HG02840 (cell line): ENCODE data around the gene P2RY14.
"Not testable (repeated sequence)": the region's sequence is repeated elsewhere in the genome, so short reads cannot be mapped to it uniquely, and the experiment has no call there.

Experiments used
- ATAC-seq: cut with Tn5 transposase; IDR thresholded peaks from one replicate; pipeline ENCODE4 v1.9.1; 2021; ENCODE audit warnings: mild to moderate bottlenecking, moderate library complexity, moderate number of reproducible peaks; ENCODE audit not compliant: unreplicated experiment, low FRiP score

Gene P2RY14

DNA sequence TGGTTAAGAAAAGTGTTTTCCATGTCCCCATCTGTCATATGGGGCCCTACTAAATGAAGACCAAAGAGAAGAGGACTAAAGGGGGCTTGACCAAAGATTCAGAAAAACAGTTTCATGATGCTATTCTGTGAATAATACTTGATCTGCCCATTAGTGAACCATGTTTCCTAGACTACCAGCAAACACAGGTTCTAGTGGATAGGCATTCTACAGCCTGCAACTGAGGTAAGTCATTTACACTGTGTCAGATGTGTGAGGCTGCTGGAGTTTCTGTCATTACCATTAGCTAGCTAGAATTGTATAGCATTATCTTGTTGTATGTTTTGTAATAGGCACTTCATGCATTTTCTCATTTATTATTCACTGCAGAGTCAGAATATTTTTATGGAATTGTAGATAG, 81.9 kb downstream of the P2RY14 start:
- no peak for ATAC-seq

DNA sequence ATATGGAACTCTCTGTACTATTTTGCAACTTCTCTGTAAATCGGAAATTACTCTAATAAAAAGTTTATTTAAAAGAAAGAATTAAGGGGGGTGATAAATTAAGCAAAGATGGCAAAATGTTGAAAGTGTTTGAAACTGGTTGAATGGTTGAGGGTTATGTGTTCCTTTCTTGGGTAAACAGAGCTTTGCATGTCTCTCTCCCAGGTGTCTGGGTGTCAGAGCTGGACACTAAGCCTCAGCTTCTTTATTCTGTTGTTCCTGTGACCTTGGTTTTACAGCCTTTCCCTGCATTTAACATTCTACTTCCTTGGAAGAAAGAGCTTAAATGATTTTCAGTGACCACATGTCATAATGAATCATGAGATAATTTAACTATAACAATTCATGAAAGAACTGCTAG, 82.5 kb downstream of the P2RY14 start:
- ATAC-seq = no peak

DNA sequence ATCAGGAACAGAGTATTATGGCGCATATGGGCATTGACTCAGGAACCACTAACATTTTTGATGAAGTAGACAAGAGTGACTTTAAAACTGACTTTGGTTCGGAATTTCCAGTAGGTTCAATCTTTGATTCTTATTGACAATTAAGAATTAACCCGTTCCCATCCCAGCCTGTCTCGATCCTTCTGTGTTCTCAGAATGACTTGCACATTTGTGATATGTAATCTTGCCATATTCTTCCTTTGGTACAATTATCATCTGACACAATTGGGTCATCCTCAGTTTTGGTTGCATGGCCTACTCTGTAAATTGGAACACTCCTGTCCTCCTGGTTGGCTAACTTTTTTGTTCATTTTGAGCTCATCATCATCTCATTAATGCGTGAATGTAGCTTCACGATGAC, 85.8 kb downstream of the P2RY14 start:
- ATAC-seq = no peak

- ATAC-seq = no peak
Measured at GRCh38 chr3:151191095-151191494, 87.2 kb downstream of the P2RY14 start.

DNA sequence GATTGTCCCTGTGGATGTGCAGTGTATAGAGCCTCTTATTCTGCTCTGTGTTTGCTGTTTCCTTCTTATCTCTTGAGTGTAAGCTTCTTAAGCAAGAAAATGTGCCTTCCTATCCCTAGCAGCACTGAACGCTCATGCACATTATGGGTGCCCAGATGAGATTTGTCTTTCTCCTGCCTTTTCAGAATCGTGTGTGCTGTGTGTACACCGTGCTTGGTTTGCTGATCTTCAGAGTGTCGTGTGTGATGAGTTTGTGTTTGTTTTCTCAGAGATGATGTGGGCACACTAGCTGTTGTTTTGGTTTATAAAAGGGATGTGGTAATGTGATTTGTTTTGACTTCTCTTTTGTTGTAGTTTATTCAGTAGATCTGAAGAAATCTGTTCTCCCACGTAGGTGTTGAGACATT, 95.1 kb downstream of the P2RY14 start:
- ATAC-seq = no peak

DNA sequence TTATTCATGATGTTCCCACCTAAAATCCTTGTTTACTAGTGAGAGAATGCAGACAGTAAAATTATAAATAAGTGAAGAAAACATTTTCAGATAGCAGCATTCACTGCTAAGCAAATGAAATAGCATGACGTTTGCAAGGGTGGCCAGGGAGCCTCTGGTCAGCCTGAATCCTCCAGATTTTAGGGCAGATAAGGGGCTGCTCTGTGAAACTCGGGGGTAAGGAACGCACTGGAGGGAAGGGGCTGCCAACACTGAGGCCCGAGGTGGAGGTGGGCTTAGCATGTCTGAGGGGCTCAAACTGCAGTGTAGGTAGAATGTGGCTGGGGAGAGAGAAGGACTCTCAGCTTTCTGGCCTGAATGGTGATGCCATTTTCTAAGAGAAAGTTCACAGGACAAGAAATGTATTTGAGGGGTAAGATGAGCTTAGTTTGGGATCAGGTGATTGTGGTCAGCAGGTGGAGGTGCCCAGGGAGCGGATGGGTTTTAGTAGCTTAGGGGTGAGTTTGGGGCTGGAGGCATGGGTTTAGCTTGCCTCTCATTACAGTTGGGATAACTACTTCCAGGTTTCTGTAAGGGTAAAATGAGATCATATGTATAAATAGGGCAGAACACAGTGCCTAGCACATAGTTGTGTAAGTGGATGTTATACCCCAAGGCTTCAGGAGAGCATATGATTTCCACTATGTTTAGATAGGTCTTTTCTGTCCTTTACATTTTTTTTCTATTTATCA, 95.8 kb downstream of the P2RY14 start:
- no peak for ATAC-seq

- no peak for ATAC-seq
Measured at GRCh38 chr3:151178208-151178845, 100.0 kb downstream of the P2RY14 start.

GRCh38 chr3:151175952-151176351, 102.4 kb downstream of the P2RY14 start:
- ATAC-seq = no peak

DNA sequence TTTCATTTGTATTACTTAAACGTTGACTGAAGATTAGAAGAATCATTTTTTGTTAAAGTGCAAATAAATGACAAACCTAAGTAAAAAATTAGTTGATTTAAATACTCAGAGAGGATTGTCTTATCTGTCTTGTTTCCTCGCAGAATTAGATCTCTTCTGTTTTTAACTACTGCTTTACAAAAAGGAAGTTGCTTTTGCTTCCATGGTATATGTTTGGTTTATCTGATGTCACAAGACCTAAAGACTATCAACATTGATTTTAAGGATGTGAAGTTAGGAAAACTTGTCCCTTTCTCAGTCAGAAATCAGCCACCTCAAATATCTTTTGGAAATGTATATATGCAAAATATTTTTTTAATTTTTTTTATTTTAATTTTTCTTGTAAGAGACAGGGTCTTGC, 104.0 kb downstream of the P2RY14 start:
- ATAC-seq = no peak

DNA sequence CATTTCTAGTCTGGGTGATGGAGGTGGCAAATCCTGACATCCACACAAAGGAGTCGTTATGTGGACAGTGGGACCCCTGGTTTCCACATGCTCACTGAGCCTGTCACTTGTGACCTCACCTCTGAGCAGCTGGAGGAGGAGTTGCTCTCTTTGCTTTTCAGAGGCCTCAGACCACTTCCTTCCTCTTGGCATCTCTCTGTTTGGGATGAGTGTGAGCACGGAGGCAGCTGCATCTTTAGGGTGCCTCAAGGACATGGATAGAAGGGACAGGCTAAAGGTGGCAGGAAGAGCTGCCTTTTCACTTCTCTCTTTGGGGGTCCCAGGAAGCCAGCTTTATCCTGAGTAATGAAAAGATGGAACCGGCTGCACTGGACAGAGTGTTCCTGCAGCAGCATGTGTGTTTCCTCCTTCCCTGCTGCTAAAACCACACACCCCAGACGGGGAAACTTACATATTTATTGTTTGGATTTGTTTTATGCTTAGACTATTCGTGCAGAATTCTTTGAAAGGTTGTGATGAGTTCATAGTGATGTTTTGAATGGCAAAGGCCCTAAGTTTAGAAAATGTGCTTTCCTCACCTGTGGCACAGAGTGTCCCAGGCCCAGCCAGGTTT, 107.1 kb downstream of the P2RY14 start:
- ATAC-seq = peak; percentile 52

- ATAC-seq = not testable (repeated sequence)
Measured at GRCh38 chr3:151169948-151170679, 108.2 kb downstream of the P2RY14 start.

- ATAC-seq = no peak
Measured at GRCh38 chr3:151169262-151169947, 108.9 kb downstream of the P2RY14 start.

DNA sequence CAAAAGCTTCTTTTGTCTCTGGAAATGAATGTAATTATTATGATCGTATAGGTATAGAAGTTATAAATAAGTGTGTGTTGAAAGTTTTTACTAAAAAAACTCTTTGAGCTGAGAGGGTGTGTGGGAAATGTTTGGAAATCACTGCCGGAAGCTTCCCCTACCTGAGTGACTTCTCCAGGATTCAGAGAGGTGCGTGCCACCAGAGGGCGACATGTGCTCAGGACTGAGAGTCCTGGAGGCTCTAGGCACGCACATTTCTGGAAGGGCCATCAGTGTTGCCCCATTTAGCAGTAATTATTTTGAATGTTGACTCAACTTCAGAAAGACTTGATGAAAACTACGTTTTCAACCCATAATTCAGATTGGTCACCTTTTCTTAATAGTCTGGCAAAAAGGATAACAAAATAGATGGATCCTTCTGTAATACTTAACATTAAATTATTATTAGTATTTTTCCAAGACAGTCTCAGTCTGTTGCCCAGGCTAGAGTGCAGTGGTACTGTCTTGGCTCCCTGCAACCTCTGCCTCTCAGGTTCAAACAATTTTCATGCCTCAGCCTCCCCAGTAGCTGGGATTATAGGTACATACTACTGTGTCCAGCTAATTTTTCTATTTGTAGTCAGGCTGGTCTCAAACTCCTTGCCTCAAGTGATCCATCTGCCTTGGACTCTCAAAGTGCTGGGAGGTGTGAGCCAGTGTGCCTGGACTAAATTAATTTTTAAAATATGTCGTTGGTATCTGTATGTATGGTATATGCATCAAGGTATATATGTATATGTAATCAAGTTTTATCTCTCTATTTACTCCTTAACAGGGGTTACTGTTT, 109.9 kb downstream of the P2RY14 start:
- ATAC-seq = peak; percentile 49

- ATAC-seq = no peak
Measured at GRCh38 chr3:151166161-151166560, 112.2 kb downstream of the P2RY14 start.

DNA sequence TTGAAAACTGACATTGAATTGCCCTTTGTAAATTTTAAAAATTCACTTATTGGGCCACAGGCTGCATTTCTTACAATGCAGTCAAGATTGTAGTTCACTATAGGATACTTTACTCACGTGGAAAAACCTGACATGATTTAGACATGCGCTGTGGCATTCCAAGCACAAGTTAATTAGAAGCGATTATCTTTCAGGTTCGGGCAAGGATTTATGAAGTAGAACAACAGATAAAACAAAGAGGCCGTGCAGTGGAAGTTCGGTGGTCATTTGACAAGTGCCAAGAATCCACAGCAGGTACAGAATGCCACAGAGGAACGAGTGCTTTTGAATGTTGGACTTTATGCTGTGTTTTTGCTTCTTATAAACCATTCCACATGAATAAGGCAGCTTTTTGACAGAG, 113.1 kb downstream of the P2RY14 start:
- no peak for ATAC-seq
